ENCODE measurements around the gene CAPZA3.
"Not testable (repeated sequence)": the region's sequence is repeated elsewhere in the genome, so short reads cannot be mapped to it uniquely, and the experiment has no call there.

Gene CAPZA3

DNA sequence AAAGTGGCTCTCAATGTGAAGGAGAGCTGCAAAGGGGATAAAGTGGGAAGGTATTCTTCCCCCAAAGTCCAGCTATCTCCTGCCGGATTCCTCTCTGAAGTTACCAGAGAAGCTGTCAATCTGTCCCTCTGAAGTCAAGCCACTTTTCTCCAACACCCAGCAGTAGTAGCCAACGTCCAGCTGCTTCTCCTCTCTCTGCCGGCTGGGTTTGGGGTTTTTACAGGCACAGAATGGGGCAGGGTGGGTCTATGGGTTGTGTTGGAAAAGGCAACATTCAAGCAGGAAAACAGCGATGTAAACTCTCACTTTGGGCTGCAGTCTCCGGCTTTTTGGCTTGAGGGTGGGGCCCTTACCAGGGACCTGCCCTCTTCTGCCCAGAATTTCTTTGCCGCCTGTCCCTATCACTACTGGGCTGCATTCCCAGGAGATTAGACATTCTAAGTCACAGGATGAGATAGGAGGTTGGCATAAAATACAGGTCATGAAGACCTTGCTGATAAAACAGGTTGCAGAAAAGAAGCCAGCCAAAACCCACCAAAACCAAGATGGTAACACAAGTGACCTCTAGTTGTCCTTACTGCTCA is 16.3 kb downstream of the CAPZA3 start:
- no peak for DNase-seq

GRCh38 chr12:18755341-18755740 is 17.4 kb downstream of the CAPZA3 start:
- DNase-seq = no peak

- DNase-seq = not testable (repeated sequence)
Observed at GRCh38 chr12:18766479-18766878, 28.6 kb downstream of the CAPZA3 start.

- no peak for DNase-seq
Observed at GRCh38 chr12:18782827-18783226, 44.9 kb downstream of the CAPZA3 start.

GRCh38 chr12:18785465-18785864 is 47.5 kb downstream of the CAPZA3 start:
- not testable (repeated sequence) for DNase-seq

All from NCI-H1417 (cell line).